ENCODE results near the gene KNCN. TPM values are rescaled to one million over a fixed set of nuclear protein-coding genes. Genes with fewer than 3 reads are reported as not detected.

Gene KNCN
- total RNA-seq, 1 donor from 2014 or later: not detected

DNA sequence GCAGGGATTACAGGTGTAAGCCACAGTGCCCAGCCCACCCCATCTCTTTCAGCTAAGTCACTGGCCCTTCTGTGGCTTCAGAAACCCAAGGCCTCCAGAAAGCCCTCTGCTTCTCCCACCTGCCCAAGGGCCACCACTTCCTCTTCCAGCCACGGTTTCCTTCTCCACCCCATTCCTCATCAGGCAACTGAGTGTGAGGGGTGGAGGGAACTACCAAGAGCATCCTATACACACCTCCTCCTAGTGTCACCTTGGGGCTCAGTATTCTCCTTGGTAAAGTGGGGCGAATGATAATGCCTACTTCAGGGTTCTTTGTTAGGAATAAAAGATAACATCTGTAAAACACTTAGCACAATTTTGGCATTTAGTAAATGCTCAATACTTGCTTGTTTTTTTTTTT, 30.0 kb downstream of the KNCN start:
- Mint-ChIP-seq H3K27me3 (ENCODE audit: insufficient read depth, low read depth) (peaks cover 58% of the 10 kb centered on the region), H3K36me3 (no peaks in the 10 kb centered on the region), H3K4me1 (peaks cover 70% of the 10 kb centered on the region), H3K9me3 (no peaks in the 10 kb centered on the region), H3K4me3 (peak overlapping the region; percentile 12), H3K27ac (no peak overlapping the region)
- Histone ChIP-seq H3K36me3 (no peaks in the 10 kb centered on the region), H3K9me3 (ENCODE audit: low read depth) (no peaks in the 10 kb centered on the region), H3K4me2 (no peak overlapping the region), H4K20me1 (ENCODE audit: low read depth) (peaks cover 95% of the 10 kb centered on the region), H3K9ac (no peak overlapping the region), H3K79me2 (ENCODE audit: low read depth) (no peaks in the 10 kb centered on the region), H3K27me3 (peaks cover 98% of the 10 kb centered on the region), H3F3A (ENCODE audit: low read depth) (peaks cover 45% of the 10 kb centered on the region), H3K4me1 (peaks cover 63% of the 10 kb centered on the region), H3K27ac (no peak overlapping the region), H3K4me3 (no peak overlapping the region), H2AFZ (replicated peaks) (no peak overlapping the region)
- DNase-seq (ENCODE audit: low spot score): no peak
- TF ChIP-seq, protein P1, sequence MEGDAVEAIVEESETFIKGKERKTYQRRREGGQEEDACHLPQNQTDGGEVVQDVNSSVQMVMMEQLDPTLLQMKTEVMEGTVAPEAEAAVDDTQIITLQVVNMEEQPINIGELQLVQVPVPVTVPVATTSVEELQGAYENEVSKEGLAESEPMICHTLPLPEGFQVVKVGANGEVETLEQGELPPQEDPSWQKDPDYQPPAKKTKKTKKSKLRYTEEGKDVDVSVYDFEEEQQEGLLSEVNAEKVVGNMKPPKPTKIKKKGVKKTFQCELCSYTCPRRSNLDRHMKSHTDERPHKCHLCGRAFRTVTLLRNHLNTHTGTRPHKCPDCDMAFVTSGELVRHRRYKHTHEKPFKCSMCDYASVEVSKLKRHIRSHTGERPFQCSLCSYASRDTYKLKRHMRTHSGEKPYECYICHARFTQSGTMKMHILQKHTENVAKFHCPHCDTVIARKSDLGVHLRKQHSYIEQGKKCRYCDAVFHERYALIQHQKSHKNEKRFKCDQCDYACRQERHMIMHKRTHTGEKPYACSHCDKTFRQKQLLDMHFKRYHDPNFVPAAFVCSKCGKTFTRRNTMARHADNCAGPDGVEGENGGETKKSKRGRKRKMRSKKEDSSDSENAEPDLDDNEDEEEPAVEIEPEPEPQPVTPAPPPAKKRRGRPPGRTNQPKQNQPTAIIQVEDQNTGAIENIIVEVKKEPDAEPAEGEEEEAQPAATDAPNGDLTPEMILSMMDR (IDR thresholded peaks at IDR 0.05): no peak
- TF ChIP-seq EZH2phosphoT487 (IDR thresholded peaks at IDR 0.05): no peak
- TF ChIP-seq EZH2 (IDR thresholded peaks at IDR 0.05): no peak

DNA sequence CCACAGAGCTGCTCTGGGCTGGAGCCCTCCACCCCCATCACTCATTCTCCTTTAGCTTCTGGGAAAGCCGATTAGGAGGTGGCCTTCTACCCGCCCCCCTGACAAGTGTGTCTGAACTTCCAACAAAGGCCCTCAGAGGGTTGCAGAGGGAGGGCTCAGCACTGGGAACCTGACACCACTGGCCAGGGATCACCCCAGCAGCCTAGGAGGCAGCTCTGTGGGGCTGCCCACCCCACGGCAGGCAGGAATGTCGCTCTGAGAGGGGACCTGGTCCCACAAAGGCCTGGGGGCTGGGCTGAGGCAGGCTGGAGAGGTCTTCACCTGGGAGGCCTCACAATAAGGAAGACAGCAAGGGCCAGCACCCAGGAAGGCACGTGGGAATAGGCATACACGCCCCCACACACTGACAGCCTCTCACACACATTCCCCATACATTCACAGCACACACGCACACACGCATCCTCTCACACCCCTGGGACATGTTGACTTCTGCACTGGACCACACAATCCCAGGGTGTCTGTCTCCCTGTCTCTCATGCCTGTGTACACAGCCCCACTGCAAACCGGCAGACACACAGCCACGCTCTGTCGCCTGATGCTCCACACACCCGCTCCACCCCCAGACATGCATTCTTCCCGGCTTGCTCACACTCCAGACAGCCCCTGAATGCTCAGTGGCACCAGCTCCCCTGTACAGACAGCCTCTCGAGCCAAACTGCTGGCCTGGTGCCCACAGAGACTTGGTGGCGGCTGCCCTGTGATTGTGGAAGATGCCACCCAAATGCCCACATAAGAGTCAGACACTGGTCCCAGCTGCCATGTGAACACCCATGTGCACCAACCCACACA, 31.2 kb downstream of the KNCN start:
- no peak overlapping the region for H3K9ac ChIP-seq
- Mint-ChIP-seq H3K4me3 (peak overlapping the region; percentile 23), H3K27ac (peak overlapping the region; percentile 58), H3K9me3 (no peaks in the 10 kb centered on the region), H3K27me3 (ENCODE audit: insufficient read depth, low read depth) (peaks cover 52% of the 10 kb centered on the region), H3K4me1 (peaks cover 63% of the 10 kb centered on the region), H3K36me3 (no peaks in the 10 kb centered on the region)
- H3K27ac ChIP-seq: no peak overlapping the region
- H3K27me3 ChIP-seq: peaks cover 98% of the 10 kb centered on the region
- TF ChIP-seq EZH2phosphoT487 (IDR thresholded peaks at IDR 0.05) (no peak), EZH2 (IDR thresholded peaks at IDR 0.05) (no peak)
- TF ChIP-seq, protein P1 (IDR thresholded peaks at IDR 0.05): no peak
- DNase-seq (ENCODE audit: low spot score): peak; percentile 92
- H3F3A ChIP-seq (ENCODE audit: low read depth): peaks cover 41% of the 10 kb centered on the region
- no peaks in the 10 kb centered on the region for H3K36me3 ChIP-seq
- H3K4me2 ChIP-seq: peak overlapping the region; percentile 65
- H3K4me3 ChIP-seq: no peak overlapping the region
- H3K4me1 ChIP-seq: peaks cover 56% of the 10 kb centered on the region
- H3K9me3 ChIP-seq (ENCODE audit: low read depth): no peaks in the 10 kb centered on the region
- no peak overlapping the region for H2AFZ ChIP-seq (replicated peaks)
- H3K79me2 ChIP-seq (ENCODE audit: low read depth): no peaks in the 10 kb centered on the region
- peaks cover 95% of the 10 kb centered on the region for H4K20me1 ChIP-seq (ENCODE audit: low read depth)

DNA sequence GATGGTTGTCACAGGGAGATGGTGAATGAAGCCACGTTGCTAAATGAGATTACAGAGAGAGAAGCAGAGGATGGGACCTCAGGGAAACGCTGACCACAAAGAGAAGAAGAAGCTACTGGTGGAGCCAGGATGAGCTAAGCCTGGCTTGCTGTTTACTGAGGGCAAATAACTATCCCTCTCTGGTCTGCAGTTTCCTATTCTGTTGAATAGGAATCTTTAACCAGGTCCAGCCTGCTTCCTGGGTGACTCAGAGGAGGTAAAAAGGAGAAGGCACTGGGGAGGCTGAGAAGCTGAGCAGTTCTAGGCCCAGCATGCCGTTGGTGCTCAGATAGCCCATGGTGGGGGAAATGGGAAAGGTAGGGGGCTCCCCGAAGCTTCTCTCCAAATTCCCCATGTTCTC, 32.2 kb downstream of the KNCN start:
- Histone ChIP-seq H3K36me3 (no peaks in the 10 kb centered on the region), H4K20me1 (ENCODE audit: low read depth) (peaks cover 91% of the 10 kb centered on the region), H2AFZ (replicated peaks) (no peak overlapping the region), H3K79me2 (ENCODE audit: low read depth) (no peaks in the 10 kb centered on the region), H3K27ac (no peak overlapping the region), H3K27me3 (peaks cover 98% of the 10 kb centered on the region), H3K9me3 (ENCODE audit: low read depth) (no peaks in the 10 kb centered on the region), H3K9ac (no peak overlapping the region), H3K4me3 (no peak overlapping the region), H3F3A (ENCODE audit: low read depth) (peaks cover 39% of the 10 kb centered on the region), H3K4me2 (no peak overlapping the region), H3K4me1 (peaks cover 48% of the 10 kb centered on the region)
- TF ChIP-seq EZH2 (IDR thresholded peaks at IDR 0.05): no peak
- TF ChIP-seq EZH2phosphoT487 (IDR thresholded peaks at IDR 0.05): no peak
- TF ChIP-seq, protein P1 (IDR thresholded peaks at IDR 0.05): no peak
- H3K27ac Mint-ChIP-seq: no peak overlapping the region
- H3K9me3 Mint-ChIP-seq: no peaks in the 10 kb centered on the region
- peaks cover 54% of the 10 kb centered on the region for H3K4me1 Mint-ChIP-seq
- no peaks in the 10 kb centered on the region for H3K36me3 Mint-ChIP-seq
- H3K27me3 Mint-ChIP-seq (ENCODE audit: insufficient read depth, low read depth): peaks cover 45% of the 10 kb centered on the region
- DNase-seq (ENCODE audit: low spot score): no peak
- no peak overlapping the region for H3K4me3 Mint-ChIP-seq
